ENCODE measurements around the gene VSIG2.

VSIG2 gene

DNA sequence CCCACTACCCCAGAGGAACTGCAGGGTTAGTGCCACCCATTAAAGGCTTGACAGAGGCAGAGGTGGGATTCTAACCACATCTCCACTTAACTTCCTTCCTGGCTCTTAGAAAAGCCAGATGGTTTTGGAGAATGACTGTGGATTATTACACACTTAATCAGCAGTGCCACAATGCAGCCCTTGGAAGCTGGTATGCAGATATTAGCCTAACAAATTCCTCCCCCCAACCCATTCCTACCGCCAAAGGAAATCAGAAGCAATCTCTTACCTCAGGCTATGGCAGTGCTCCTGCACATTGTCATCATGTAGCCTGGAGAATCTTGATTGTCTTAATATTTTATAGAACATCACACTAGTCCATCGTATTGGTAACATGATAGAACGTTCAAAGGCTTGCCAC is 35.5 kb downstream of the VSIG2 start:
- TF ChIP-seq, protein P1, sequence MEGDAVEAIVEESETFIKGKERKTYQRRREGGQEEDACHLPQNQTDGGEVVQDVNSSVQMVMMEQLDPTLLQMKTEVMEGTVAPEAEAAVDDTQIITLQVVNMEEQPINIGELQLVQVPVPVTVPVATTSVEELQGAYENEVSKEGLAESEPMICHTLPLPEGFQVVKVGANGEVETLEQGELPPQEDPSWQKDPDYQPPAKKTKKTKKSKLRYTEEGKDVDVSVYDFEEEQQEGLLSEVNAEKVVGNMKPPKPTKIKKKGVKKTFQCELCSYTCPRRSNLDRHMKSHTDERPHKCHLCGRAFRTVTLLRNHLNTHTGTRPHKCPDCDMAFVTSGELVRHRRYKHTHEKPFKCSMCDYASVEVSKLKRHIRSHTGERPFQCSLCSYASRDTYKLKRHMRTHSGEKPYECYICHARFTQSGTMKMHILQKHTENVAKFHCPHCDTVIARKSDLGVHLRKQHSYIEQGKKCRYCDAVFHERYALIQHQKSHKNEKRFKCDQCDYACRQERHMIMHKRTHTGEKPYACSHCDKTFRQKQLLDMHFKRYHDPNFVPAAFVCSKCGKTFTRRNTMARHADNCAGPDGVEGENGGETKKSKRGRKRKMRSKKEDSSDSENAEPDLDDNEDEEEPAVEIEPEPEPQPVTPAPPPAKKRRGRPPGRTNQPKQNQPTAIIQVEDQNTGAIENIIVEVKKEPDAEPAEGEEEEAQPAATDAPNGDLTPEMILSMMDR (conservative IDR thresholded peaks at IDR 0.05; ENCODE audit: control insufficient read depth, insufficient read depth, low read depth, low read length): no peak
- no peak for DNase-seq (ENCODE audit: low read depth)
- H3K4me3 ChIP-seq (ENCODE audit: control insufficient read depth, low read depth, low read length): no peak overlapping the region

DNA sequence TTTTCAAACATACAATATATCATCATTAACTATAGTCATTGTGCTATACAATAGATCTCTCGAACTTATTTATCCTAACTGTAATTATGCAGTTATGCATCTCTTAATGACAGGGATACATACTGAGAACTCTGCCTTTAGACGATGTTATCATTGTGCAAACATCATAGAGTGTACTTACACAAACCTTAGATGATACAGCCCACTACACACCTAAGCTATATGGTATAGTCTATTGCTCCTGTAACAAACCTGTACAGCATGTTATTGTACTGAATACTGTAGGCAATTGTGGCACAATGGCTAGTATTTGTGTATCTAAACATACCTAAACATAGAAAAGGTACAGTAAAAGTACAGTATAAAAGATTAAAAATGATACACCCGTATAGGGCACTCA is 39.7 kb downstream of the VSIG2 start:
- DNase-seq (ENCODE audit: low read depth): no peak
- TF ChIP-seq, protein P1 (conservative IDR thresholded peaks at IDR 0.05; ENCODE audit: control insufficient read depth, insufficient read depth, low read depth, low read length): no peak
- H3K4me3 ChIP-seq (ENCODE audit: control insufficient read depth, low read depth, low read length): no peak overlapping the region

DNA sequence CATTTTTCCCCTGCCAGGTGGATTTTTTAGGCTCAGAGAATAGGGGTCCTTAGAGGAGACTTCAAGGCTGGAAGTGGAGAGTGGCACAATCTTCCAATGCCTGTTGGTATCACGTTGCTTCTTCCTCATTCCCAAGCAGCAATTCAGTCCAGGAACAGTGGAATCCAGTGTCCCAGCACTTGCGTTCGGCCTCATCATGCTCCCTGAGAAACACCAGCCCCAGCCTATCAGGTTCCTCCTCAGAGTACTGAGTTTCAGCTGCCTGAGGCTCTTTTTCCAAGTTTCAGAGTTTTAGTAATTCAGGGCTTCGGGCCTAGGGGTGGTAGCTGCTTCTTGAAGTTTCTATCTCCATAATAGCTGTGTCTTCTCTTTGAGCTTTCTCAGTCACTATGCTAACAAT is 44.2 kb downstream of the VSIG2 start:
- TF ChIP-seq, protein P1 (conservative IDR thresholded peaks at IDR 0.05; ENCODE audit: control insufficient read depth, insufficient read depth, low read depth, low read length): no peak
- no peak overlapping the region for H3K4me3 ChIP-seq (ENCODE audit: control insufficient read depth, low read depth, low read length)
- no peak for DNase-seq (ENCODE audit: low read depth)

DNA sequence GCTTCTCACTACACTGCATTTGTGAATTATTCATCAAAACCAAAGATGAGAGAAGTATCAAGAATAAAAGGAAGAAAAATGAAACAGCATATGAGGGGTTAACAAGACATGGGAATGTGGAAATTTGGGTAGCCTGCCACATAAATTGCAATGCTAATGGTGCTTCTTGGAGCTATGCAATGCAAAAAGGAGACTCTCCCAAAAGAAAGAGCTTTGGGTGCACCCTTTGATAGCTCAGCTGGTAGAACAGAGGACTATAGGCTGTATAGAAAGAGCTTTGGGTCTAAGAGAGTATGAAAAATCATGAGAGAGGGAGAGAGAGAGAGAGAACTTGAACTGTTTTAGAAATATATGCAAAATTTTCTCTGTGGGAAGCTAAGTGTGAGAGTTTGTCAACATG is 52.0 kb downstream of the VSIG2 start:
- no peak for DNase-seq (ENCODE audit: low read depth)
- no peak overlapping the region for H3K4me3 ChIP-seq (ENCODE audit: control insufficient read depth, low read depth, low read length)
- TF ChIP-seq, protein P1 (conservative IDR thresholded peaks at IDR 0.05; ENCODE audit: control insufficient read depth, insufficient read depth, low read depth, low read length): no peak

DNA sequence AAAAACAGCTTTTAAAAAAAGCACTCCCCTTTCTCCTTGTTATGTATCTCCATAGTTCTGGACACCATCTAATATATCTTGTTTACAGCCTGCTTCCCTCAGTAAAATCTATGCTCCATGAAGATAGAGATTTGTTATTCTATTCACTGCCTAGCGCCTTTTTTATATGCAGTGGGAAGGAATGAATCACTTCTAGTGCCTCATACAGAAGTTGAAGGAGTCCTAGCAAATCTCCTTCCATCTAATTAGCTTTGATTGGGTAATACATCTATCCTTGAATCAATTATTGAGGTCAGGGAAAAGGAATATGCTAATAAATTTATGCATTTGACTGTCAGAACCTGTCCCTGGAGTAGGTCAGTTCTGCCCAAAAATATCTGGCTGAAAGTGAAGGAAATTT is 52.5 kb downstream of the VSIG2 start:
- no peak overlapping the region for H3K4me3 ChIP-seq (ENCODE audit: control insufficient read depth, low read depth, low read length)
- no peak for DNase-seq (ENCODE audit: low read depth)
- TF ChIP-seq, protein P1 (conservative IDR thresholded peaks at IDR 0.05; ENCODE audit: control insufficient read depth, insufficient read depth, low read depth, low read length): no peak
